ENCODE data around the gene IGFLR1.
A peak's percentile ranks its signal among the peaks of the same experiment; 100 is the strongest.
"Not testable (repeated sequence)": the region's sequence is repeated elsewhere in the genome, so short reads cannot be mapped to it uniquely, and the experiment has no call there.

Gene IGFLR1

DNA sequence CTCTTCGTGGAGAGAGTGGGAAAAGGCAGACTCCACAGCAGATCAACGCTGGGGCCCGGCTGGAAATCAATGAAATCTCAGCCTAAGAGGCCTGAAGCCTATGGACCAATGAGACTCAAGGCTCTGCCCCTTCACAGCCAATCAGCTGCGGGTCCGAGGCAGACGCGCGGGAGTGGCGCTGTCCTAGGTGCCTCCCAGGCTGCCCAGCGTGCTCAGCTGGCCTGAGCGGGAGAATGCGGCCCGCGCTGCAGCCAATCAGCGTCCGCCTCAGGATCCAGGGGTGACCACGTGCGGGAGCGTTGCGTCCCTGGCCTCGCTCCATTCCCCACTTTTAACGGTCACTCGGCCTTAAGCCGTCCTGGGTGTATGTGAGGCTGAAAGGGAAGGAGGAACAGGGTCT, 38.0 kb downstream of the IGFLR1 start, which contains the start of gene ZBTB32:
Gene ZBTB32 (plus strand): TSS at position 341 of the 400 bp plus-strand sequence. CDS start 10,069 bp downstream, outside the sequence.
- DNase-seq: peak; percentile 61

- DNase-seq: no peak
These were observed 38.9 kb downstream of the IGFLR1 start for GRCh38 chr19:35703343-35703742.

GRCh38 chr19:35702223-35703012, 39.8 kb downstream of the IGFLR1 start:
- peak; percentile 97 for DNase-seq

GRCh38 chr19:35696835-35697234, 45.4 kb downstream of the IGFLR1 start:
- DNase-seq: no peak

DNA sequence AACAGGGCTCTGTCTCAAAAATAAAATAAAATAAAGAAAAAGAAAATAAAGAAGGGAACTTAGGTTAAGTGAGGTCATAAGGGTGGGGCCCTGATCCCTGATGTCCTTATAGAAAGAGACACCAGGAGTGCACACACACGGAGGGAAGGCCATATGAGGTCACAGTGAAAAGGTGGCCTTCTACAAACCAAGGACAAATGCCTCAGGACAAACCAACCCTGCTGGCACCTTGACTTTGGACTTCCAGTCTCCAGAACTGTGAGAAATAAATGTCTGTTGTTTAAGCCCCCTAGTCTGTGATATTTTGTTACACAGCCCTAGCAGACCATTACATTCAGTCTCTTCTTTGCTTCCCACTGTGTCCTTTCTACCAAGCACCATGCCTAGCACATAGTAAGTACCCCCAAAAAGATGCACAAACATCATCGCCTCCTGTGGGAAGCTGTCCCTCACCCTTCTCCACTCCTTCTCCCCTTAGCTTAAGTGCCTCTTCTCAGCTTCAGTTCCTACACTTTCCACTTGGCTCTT, 46.3 kb downstream of the IGFLR1 start:
- DNase-seq: no peak

- DNase-seq: peak; percentile 88
These were observed 48.2 kb downstream of the IGFLR1 start for GRCh38 chr19:35693835-35694599.

DNA sequence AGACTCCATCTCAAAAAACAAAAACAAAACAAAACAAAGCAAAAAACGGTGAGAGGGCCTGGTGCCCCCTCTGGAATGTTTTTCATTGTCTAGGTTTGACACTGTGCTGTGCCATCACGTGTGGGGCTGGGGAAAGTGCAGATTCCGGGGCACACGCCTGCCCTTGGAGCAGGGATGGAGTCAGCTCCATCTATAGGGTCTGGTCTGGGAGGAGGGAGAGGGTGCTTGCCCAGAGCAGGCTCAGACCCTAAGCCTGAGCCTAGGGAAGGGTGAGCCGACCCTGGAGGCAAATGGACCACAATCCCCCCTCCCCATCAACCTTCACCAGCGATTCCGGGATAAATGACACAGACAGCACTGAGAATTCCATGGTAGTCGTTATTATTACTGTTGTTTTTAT, 48.8 kb downstream of the IGFLR1 start:
- no peak for DNase-seq

DNA sequence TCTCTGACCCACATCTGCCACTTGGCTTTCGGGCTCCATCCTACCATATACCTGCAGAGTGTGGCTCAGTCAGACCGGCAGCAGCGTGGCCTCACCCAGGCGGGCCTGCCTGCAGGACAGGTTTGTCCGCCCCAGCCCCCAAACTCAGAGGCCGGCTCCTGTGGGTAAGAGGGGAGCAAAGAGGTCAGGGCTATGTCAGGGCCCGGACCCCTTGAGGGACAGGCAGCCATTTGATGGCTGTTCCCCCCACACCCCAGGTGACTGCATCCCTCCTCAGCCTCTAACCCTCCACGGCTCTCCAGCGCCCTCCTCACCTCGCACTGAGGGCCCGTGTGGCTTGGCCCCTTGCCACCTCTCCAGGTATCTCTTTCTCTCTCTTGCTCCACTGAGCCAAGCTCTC, 50.2 kb downstream of the IGFLR1 start:
- DNase-seq: no peak

- not testable (repeated sequence) for DNase-seq
These were observed 51.1 kb downstream of the IGFLR1 start for GRCh38 chr19:35691106-35691505.

DNA sequence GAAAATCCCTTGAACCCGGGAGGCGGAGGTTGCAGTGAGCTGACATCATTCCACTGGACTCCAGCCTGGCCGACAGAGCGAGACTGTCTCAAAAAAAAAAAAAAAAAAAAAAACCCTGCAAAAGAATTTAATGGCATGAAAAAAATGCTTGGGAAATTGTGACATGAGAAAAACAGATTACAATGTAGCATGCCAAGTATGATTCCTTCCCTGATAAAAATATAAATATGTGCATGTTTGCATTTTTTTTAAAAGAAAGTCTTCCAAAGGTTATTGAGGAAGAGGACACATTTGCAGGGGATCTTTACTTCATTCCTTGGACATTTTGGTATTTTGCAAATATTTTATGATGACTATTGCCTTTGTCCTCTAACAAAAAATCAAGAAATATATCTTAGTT, 52.4 kb downstream of the IGFLR1 start:
- DNase-seq: peak; percentile 49
